DOHH2 (cell line): ENCODE measurements around the gene KRTAP16-1.

Source experiments
- CTCF ChIP-seq: fragments of 200-600 bp; sonication (generic); IDR thresholded peaks from one replicate; pipeline ENCODE4 v1.5.1; 2014; ENCODE audit warnings: antibody characterized with exemption, mild to moderate bottlenecking, low read depth, low read length; ENCODE audit not compliant: poor library complexity, severe bottlenecking
- EZH2phosphoT487 ChIP-seq: fragments of 200-600 bp; sonication (generic); IDR thresholded peaks from 2 replicates; pipeline ENCODE4 v1.6.1; 2017; ENCODE audit warnings: borderline replicate concordance, mild to moderate bottlenecking, antibody characterized with exemption, low read length, moderate library complexity, mixed read lengths

- no peak for TF ChIP-seq CTCF
- no peak for TF ChIP-seq EZH2phosphoT487
Observed at GRCh38 chr17:41263212-41263611, 45.9 kb downstream of the KRTAP16-1 start.
